ENCODE data around the gene CDCA7L. TPM values are rescaled to one million over a fixed set of nuclear protein-coding genes. Genes with fewer than 3 reads are reported as not detected.

The CDCA7L gene
- total and polyA plus RNA-seq, 2 of the 13 experiments (the other 11 are each of a cell fraction or from before 2014, with no cell fraction given): 2.7 to 4.2 TPM

- TF ChIP-seq TFE3 (CRISPR knock-in tag; IDR thresholded peaks at IDR 0.05) (no peak), TFDP1 (CRISPR knock-in tag; IDR thresholded peaks at IDR 0.05; ENCODE audit: borderline replicate concordance) (no peak), REST (IDR thresholded peaks at IDR 0.05; ENCODE audit: borderline replicate concordance in 1 of 2, low read depth in 1 of 2, low read length in 2 of 2) (no peak), ZNF792 (CRISPR knock-in tag; IDR thresholded peaks at IDR 0.05) (no peak), PHB2 (IDR thresholded peaks at IDR 0.05; ENCODE audit: partially characterized antibody) (no peak), SOX5 (CRISPR knock-in tag; IDR thresholded peaks at IDR 0.05; ENCODE audit: borderline replicate concordance) (no peak), ZNF713 (CRISPR knock-in tag; IDR thresholded peaks at IDR 0.05) (no peak)
Measured at GRCh38 chr7:21967598-21968003, 21.9 kb upstream of the CDCA7L start (continued).

GRCh38 chr7:21966271-21966670 is 20.6 kb upstream of the CDCA7L start:
- WGBS (ENCODE audit: low lambda C conversion rate): 0% methylated on average over 1 of the region's 1 CpG
- no peak for ATAC-seq
- no peaks in the 10 kb centered on the region for H3K79me2 ChIP-seq (ENCODE audit: insufficient read depth, low read length)
- no peaks in the 10 kb centered on the region for H3K9me3 ChIP-seq (ENCODE audit: low read length)
- FAIRE-seq: no peak
- no peak overlapping the region for H2AFZ ChIP-seq (ENCODE audit: low read length)
- H3K4me2 ChIP-seq (ENCODE audit: low read depth, low read length): no peak overlapping the region
- no peak overlapping the region for H3K4me3 ChIP-seq (replicated peaks in 1 of 3; ENCODE audit: insufficient read depth in 1 of 3, low read depth in 2 of 3, low read length in 3 of 3)
- intact Hi-C loops (cut with micrococcal nuclease; ENCODE audit: unreplicated experiment) (no loop called here), in situ Hi-C loops (cut with HindIII; ENCODE audit: extremely low pct_ligation_motif_present, low pct_unique_long_range_greater_than_20kb) (no loop called here)
- H3K27ac ChIP-seq (ENCODE audit: extremely low read length, insufficient read depth, low read length): no peak overlapping the region
- ChIA-PET CTCF (ENCODE audit: low intra/inter-chr PET ratio, low total read pairs) (no interaction called here), POLR2A (no interaction called here)
- no peak for DNase-seq (ENCODE audit: low spot score)
- H3K4me1 ChIP-seq (ENCODE audit: insufficient read depth, low read length): no peaks in the 10 kb centered on the region
- no peak overlapping the region for H3K9ac ChIP-seq (ENCODE audit: insufficient read depth, low read depth, low read length)
- H3K27me3 ChIP-seq (ENCODE audit: control insufficient read depth in 1 of 2, insufficient read depth in 2 of 2, low read length in 2 of 2): peaks cover 2 to 24% of the 10 kb centered on the region in 2 experiments; a peak in 4 of 5 replicates
- no peaks in the 10 kb centered on the region for H3K36me3 ChIP-seq (replicated peaks in 1 of 2; ENCODE audit: control insufficient read depth in 1 of 2, insufficient read depth in 2 of 2, low read length in 2 of 2)
- H4K20me1 ChIP-seq (ENCODE audit: insufficient read depth, low read length): no peaks in the 10 kb centered on the region
- BruUV-seq (replicated peaks): no TSS peak
- no peak for TF ChIP-seq SMAD3 (CRISPR knock-in tag; IDR thresholded peaks at IDR 0.05)
- no peak for TF ChIP-seq CBX5 (CRISPR knock-in tag; IDR thresholded peaks at IDR 0.05; ENCODE audit: borderline replicate concordance)
- TF ChIP-seq ZNF101 (CRISPR knock-in tag; IDR thresholded peaks at IDR 0.05; ENCODE audit: borderline replicate concordance, low read depth): no peak
- TF ChIP-seq ZMYM3 (CRISPR knock-in tag; IDR thresholded peaks at IDR 0.05): no peak
- TF ChIP-seq ATF4 (CRISPR knock-in tag; IDR thresholded peaks at IDR 0.05): no peak
- TF ChIP-seq ZNF33A (CRISPR knock-in tag; IDR thresholded peaks at IDR 0.05; ENCODE audit: borderline replicate concordance): no peak
- no peak for TF ChIP-seq CEBPB (IDR thresholded peaks at IDR 0.05; ENCODE audit: borderline replicate concordance, low read depth, low read length)
- no peak for TF ChIP-seq TBX3 (IDR thresholded peaks at IDR 0.05; ENCODE audit: borderline replicate concordance)
- TF ChIP-seq ZNF430 (CRISPR knock-in tag; IDR thresholded peaks at IDR 0.05): no peak
- no peak for TF ChIP-seq ZNF329 (CRISPR knock-in tag; IDR thresholded peaks at IDR 0.05; ENCODE audit: low read depth)
